Fibroblast of peridontal ligament (primary cell): ENCODE results near the gene RPS21.

Source experiments
- DNase-seq: peaks from one replicate; pipeline ENCODE4 v3.0.0-alpha.2; 2010; ENCODE audit errors: extremely low read depth

Gene RPS21

DNA sequence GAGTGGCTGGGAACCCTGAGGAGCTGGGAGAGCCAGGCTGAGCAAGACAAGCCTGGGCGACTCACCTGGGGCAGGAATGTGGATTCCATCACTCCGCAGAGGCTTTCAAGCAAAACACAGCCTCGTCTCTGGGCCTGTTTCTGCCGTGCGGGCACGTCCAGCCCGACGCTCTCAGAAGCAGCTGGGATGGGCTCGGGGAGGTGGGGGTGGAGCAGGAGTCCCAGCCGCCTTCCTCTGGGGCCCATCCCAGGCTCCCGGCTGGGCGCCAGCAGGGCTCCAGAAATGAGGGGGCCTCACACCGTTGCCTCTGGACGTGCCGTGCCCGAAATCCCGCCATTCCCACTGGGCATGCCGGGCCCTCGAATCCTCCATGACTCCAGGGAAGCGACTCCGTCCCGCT, 8.7 kb upstream of the RPS21 start:
- no peak for DNase-seq

DNA sequence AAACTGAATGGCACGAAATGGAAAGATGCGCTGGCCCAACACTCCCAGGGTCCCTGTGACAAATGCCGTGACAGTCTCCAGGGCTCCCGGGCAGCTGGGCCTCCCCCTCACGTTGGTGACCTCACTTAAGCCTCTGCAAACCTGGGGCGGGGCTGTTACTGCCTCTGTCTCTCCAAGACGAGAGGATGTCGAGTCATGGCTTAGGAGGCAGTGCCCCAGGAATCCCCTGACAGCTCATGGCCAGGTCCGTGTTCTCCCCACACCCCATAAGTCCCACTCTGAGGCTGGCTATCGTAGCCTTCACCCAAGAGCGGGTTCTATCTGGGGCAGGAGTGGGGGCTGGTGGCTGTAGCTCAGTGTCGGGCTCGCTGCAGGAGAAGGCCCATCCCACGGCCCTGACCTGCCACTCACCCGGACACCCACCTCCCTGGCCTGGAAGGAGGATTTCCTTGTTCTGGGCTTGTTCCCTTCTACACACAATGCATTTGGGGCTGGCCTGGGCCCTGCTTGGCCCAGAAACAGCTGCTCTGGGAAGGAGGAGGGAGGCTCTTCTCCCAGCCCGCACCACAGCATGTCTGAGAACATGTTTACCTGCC, 5.6 kb upstream of the RPS21 start:
- no peak for DNase-seq

DNA sequence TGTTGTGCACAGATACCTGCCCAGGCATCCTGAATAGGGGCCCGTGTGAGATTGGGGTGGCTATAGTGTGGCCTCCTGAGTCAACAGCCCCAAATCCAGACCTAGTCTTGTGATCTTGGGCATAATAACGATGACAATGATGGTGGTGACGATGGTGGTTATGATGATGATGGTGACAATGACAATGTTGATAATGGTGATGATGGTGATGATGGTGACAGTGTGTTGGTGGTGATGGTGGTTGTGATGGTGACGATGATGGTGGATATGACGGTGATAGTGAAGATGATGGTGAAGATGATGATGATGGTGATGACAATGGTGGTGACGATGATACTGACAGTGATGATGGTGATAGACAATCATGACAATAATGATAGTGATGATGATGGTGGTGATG, 5.1 kb upstream of the RPS21 start:
- DNase-seq = no peak

DNA sequence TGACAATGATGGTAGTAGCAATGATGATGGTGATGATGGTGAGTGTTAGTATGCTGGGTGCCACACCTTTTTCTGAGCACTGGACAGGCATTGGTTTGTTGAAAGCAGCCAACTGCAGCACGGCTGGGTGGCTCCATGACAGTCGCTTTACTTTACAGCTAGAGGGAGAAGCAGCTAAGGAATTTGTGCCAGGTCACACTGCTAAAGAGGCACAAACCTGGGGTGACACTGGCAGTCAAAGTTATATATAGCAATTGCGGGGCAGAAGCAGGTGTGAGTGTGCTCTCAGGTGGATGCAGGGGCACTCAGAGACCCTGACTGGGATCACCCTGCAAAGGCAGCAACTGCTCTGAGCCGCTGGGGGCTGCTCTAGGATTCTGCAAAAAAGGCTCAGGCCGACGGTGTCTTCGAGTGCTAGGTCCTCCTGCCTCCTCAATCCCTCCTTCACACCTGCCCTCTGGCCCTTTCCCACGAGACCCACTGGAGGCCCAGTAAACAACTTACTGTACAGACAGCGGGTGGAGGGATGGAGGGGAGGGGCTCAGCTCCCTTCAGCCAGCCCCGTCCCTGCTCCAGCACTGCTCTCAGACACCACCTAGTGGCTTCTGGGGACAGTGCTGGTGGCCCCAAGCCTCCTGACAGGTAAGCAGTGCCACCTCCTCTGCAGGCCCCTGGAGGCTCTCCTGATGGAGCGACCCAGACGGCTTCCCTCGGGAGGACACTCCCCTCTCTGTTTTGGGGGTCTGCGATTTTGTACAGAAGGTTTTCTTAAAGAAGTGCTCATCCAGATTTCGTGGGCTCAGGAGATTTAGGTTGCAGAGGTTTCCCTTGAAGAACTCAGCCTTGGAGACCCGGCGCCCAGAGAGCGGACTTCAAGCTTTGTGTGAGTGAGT, 4.4 kb upstream of the RPS21 start:
- peak; percentile 60 for DNase-seq

DNA sequence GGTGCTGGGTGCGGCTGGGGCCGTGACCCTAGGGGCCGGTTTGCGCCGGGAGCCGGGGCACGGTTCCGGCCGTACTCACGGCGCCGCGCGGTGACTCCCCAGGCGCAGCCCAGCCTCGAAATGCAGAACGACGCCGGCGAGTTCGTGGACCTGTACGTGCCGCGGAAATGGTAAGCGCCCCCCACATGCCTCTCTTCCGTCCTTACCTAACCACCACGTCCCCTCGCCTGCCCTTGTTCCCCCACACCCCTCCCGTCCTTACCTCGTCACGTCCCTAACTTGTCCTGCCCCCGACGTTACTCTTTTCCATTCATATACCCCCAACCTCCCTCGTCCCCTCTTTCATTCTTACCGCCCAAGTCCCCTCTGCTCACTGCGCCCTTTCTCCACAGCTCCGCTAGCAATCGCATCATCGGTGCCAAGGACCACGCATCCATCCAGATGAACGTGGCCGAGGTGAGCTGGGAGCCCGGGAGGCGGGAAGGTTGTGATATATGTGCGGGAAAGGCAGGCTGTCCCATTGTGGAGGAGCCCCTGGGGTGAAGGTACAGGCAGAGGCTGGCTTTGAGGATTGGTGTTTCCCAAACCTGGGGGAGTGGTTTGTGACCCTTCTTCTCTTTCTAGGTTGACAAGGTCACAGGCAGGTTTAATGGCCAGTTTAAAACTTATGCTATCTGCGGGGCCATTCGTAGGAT, 463 bp downstream of the RPS21 start:
- DNase-seq = no peak

DNA sequence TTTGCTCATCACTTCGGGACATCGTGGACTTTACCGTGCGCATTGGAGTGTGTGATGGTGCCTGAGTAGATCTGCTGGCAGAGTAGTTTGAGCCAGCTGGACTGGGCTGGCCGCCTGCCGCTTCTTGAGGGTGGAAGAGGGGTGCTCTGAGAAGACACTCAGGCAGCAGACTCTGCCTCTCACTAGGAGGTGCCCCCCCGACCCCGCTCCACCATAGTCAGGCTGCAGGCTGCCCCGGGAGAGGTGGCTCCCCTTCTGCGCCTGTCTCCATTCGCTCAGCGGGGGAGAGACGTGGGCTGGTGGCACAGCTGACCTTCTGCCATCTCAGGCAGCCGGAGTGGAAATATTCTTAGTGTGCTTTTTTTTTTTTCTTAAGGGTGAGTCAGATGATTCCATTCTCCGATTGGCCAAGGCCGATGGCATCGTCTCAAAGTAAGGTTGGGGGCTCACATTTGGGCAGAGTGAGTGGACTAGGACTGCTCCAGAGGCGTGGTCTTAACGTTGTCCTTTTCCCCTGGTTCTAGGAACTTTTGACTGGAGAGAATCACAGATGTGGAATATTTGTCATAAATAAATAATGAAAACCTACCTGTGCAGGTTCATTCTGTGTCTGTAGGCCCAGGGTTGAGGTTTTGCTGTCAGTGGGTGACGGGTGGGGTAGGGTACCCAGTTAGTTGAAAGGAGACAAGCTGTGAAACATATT, 1.2 kb downstream of the RPS21 start:
- no peak for DNase-seq

DNA sequence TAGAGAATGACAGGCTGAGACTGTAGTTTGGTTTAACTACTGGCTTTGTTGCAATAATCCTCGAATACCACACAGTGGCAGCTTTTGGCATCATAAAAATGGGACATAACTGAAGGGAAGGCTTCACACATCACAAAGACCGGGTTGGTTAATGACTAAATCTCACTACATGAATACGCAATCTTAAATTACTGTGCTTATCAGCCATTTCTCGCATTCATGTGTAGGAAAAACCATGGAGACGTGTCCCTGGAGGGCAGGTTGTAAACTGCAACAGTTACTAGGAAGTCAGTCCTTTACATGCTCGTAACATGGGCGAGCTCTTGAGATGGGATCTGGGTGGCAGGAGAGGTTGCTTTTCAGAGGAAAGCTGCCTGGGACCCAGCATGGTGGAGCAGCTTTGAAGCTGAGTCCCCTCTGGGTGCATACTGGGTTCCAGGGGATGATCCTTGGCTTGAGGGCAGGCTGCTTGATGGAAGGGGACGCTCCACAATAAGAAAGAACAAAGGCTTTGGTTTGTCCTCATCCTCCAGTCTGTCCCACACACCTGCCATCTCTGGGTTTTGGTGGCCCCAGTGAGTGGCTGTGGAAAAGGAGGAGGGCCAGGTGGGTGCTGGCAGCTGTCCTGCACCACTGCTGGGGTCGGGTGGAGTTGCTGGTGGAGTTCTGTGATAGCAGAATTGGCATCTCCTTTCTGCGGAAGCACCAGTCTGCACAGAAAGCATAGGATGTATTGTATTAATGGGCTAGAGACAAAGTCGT, 2.1 kb downstream of the RPS21 start:
- DNase-seq = no peak

DNA sequence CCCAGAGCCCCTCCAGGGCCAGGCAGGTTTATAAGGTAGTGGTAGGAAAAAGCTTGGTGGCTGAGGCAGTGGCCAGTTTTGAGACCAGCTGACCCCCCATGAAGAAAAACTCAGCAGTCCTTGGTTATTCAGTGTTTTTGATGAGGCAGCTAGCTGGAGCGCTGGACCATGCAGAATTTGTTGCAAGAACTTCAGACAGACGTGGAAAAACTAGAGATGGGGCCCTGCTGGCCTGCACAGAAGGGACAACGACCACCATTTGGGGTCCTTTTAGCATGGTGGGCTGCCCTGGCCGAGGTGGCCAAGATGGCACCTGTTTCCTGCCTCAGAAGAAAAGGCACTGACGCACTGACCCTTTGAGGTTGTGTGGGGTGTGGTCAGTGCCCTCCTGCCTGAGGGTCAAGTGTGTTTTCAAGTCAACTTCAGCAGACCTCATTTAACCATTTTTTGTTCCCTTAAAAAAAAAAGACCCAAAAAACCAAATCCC, 2.7 kb downstream of the RPS21 start:
- DNase-seq = no peak

DNA sequence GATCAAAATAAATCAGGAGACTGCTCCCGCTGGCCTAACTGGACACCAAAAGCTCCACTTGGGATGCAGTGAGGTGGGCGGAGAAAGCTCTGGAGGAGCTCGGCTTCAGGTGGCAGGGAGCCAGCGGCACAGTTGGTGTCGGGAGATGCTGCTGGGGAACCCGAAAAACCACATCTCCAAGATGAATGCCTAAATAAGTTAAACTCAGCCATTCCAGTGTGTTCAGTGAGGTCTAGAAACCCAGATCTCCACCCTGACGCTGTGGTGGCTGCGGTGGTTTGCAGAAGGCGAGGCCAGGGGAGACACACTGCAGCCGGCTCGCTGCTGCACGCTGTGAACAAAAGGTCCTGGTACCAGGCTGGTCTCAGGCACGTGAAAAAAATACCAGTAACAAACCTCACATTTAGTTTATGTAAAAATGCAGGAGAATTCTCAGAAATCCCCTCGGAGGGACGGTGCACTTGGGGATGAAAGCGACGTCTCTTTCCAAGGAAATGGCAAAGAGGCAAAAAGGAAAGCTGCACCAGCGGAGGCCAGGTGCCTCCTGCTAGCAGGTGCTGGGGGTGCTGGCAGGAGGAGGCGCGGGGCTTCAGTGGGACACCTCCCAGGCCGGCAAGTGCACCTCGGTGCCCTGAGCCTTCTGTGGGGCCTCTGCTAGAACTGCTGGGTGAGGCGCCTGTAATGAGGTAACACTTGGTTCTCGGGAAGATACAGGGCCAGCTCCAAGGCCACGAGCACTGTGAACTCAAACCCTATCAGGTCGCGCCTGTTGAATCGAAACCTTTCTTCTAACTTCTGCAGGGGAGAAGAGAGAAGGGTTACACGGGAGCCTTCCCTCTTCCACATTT, 3.6 kb downstream of the RPS21 start:
- no peak for DNase-seq

DNA sequence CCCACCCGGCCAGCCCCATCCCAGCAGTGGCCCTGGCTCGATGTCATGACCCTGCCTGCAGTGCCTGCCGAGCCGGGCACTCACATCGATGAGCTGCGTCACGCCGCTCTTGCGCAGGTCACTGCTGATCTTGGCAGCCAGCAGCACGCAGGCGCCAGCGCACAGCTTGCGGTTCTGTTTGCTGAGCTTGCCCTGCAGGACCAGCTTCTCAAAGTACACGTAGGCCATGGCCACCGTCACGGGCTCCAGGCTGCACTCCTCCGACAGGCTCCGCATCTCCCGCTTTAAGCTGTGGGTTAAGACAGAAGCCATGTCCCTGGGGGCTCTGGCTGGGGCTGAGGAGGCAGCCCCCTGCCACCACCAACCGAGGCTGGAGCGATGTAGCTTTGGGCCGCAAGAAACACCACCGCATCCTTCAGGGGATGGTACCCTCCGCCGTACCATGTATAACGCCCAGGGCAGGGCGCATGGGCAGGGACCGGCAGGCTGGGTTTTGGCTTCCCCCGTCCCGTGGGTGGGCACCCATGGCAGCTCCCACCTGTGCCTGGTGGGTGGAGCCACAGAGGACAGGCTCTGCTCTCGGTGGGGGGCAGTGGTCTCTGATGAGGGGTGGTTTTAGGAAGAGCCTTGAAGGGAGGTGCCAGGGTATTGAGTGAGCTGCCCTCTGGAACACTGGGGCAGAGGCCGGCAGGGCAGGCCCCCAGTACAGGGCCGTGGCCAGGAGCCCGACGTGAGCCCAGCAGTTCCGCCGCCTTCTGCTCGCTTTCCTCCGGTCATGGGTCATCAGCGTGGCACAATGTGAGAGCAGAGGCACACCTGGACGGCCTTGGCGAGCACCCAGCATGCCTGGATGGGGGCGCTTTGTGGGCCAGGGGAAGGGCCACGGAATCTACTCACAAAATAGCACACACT, 4.5 kb downstream of the RPS21 start:
- no peak for DNase-seq

DNA sequence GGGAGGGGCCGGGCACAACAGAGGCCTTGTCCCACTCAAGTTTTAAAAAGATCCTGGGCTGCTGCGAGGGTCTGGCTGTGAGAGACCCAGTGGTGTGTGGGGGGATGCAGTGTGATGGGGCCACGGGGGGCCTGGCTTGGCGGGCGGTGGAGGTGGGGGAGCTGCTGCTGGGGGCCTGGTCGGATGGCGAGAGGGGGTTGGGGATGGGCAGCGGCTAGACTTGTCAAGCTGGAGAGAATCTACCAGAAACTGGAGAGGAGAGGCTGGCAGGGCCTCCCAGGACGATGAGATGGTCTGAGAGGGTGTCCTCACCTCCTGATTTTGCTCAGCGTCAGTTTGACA, 5.1 kb downstream of the RPS21 start:
- DNase-seq = no peak

DNA sequence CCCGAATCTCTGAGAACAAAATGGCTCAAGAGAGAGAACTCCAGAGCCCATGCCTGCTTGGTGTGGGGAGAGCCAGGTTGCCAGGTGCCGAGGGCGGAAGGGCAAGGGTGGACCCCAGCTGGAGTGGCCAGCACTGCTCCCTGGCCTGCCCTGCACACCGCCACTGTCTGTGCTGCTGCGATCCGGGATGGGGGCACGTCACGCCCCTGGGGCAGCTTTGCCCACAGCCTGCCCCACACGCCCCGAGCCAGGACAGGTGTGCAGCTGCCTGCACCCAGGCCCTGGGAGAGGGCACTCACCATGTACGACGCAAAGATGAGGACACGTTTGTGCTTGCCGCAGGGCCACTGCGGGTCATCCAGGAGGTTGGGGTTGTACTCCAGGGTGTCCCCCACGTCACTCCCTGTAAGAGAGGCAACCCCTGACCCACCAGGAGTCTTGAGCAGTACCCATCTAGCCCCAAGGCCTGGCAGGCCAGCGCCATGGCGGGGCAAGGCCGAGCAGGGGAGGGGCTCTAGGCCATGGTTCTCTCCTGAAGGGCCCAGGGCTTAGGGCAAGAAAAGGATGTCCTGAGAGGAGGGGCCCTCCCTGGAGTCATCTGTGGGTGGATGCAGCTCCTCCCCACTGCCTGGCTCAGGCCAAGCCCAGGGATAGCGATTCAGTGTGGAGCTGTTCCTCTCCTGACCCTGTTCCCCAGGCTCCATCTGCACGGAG, 5.9 kb downstream of the RPS21 start:
- no peak for DNase-seq

DNA sequence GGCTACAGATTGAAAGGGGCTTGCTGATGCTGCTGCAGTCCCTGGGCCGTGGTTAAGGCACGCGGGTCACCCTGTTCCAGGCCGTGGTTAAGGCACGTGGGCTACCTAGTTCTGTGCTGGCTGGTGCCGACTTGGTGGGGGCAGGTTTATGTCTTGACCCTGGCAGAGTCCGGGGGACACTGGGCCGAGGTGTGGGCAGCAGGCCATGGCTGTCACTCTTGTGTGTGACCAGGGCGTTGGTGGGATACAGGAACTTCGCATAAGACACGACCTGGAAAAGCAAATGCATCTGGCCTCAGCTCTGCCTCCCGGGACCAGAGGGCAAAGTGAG, 6.4 kb downstream of the RPS21 start:
- DNase-seq = no peak

DNA sequence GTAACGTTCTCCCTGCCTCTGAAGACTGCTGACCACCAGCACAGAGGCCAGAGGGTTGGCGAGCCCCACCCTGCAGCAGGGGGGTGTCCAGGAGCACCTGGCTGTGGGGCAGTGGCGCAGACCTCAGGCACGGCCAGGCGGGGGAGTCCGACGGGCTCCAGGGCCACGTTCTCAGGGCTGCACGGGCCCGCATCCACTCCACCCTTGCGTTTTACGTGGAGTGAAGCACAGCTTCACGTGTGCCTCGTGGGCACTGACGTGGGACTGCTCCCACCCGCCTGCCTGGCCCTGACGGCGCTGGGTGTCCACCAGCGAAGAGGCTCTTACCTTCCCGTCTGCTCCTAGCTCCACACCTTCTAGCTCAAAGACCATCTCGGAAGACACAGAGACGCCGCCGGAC, 6.9 kb downstream of the RPS21 start:
- no peak for DNase-seq

DNA sequence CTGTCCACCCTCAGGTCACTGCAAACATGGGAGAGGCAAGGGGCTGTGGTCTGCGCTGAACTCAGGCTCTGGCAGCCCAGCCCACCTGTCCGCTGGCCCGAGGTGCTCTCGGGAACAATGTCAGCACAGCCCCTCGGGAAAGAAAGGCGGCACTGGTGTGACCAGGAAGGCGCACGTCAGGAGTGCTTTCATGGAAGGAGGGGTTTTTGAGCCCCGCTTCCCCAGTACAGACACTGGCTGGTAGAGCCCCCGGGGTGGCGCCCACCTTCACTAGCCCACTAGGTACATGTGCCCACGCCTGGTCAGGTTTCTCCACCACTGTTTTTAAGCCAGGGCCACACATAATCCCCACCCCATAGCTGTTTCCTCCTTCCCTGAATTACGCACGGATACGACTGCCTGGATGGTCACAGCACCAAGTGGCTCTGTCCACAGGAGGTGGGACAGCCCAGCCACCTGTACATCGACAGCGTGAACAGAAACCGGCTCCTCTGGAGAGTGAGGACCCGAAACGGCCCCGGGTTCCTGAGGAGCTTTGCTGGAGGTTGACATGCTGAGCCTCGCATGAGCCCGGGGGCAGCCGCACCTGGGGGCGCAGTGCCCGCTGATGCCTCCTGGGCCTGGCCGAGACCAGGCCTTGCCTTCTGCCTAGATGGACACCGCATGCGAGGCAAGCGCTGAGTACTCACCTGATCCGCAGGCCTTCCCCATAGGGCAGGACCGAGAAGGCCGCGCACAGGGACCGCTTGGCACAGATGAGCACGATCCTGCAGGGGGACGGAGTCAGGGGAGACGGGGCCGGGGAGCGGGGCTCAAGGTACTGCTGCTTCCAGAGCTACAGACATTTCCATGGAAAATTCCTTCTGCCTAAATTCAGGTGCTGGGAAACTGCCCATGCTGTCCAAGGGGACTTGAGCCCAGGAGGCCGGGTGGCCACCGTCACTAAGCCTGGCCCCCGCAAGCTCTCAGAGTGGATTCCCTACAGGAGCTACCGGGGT, 7.6 kb downstream of the RPS21 start:
- DNase-seq = no peak

DNA sequence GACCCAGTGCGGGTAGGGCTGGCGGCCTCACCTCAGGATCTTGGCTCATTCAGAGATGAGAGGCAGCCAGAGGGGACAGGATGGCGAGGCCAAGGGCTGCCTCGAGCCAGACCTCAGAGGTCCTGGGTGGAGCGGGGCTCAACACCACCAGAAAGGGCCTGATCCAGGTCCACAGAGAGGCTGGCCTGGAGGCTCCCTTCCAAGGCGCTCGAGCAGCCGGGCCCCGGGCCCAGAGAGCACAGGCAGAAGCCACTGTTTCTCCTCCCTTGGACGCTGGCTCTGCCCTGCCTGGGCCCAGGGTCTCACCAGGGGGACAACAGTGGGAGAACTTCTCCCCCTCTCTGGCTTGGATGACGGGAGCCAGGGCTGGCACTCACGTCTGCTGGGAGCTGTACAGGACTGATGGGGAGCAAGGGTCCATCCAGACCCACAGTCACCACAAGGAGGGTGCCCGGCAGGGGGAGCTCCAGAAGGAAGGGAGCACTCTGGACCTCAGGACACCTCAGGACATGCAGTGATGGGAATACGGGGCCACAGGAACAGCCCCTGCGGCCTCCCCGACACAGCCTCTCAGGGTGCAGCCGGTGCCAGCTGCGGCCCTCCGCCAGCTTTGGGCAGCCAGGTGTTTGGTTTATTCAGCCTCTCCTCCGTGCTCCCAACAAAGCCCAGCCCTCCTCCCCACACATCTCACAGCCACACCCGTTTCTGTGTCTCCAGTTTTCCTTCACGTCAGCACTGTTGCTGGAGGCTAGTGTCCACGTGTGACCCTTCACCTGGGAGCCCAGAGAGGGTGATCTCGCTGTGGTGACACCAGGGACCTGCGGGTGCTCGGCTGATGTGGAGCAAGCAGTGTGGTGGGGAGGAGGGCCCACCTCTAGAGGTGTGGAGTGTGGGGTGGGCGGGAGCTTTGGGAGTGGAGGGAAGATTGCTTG, 8.7 kb downstream of the RPS21 start:
- DNase-seq = no peak
